Mucosa of descending colon (tissue), 3 donors: Measurements from ENCODE around the gene SPTSSB. TPM values are rescaled to one million over a fixed set of nuclear protein-coding genes. Genes with fewer than 3 reads are reported as not detected.

Experiments used
- ATAC-seq: fragments of 200-7000 bp; cut with Tn5 transposase; one replicate; pipeline ENCODE4 v1.9.1; 2020; ENCODE audit warnings: mild to moderate bottlenecking, moderate library complexity
- DNase-seq, 3 donors: peaks; one replicate each; pipeline ENCODE4 v3.0.0-alpha.2; 2020
- H3K36me3 ChIP-seq: fragments of 200-600 bp; one replicate; pipeline ENCODE4 v1.8.0; 2021; ENCODE audit warnings: low read depth, mild to moderate bottlenecking
- H3K4me1 ChIP-seq: fragments of 200-600 bp; one replicate; pipeline ENCODE4 v1.8.0; 2021; ENCODE audit warnings: low read depth, mild to moderate bottlenecking
- H3K4me3 ChIP-seq: fragments of 200-600 bp; one replicate; pipeline ENCODE4 v1.8.0; 2021; ENCODE audit warnings: mild to moderate bottlenecking
- H3K9me3 ChIP-seq: fragments of 200-600 bp; one replicate; pipeline ENCODE4 v1.8.0; 2021; ENCODE audit warnings: mild to moderate bottlenecking
- CTCF ChIP-seq: fragments of 200-600 bp; IDR thresholded peaks from one replicate; pipeline ENCODE4 v1.8.0; 2022; ENCODE audit warnings: antibody characterized with exemption, mild to moderate bottlenecking
- intact Hi-C, 2 donors: fragments of 100-400 bp; cut with DNase I in 1 of 2; cut with micrococcal nuclease in 1 of 2; formaldehyde crosslinking; loops; one replicate each; pipeline versions ENCODE4 v1.11.0 to v1.11.1; 2022; cut with DNase I, micrococcal nuclease
- total RNA-seq, 3 donors: library from RNA; stranded (reverse); fragmentation: NEBNext Ultra II Directional in 2 of 3; extraction: Animal tissue kit (Norgen Biotek cat#: 25700) in 2 of 3; gene quantifications; one replicate each; pipeline versions ENCODE4 v1.2.1 to v1.2.4, GENCODE V29; 2021 to 2023
- donor health status: DM: no; HTN: no; CAD: no; lungs with moderate emphysema.
- donor health status: DM: no; HTN: no; CAD: no.
- donor health status: DM: no; HTN: yes; CAD: no.

SPTSSB gene
- total RNA-seq, 3 donors from 2014 or later, result 0.65 to 1.9 (median 0.66) TPM

- H3K4me1 ChIP-seq, result peaks cover 3% of the 10 kb centered on the region
- DNase-seq (no peak), ATAC-seq (no peak)
- H3K36me3 ChIP-seq, result no peaks in the 10 kb centered on the region
- H3K9me3 ChIP-seq, result no peaks in the 10 kb centered on the region
- no peak for TF ChIP-seq CTCF
- no peak overlapping the region for H3K4me3 ChIP-seq
- intact Hi-C loops, result no loop called here
Measured at GRCh38 chr3:161413855-161414210, 42.5 kb upstream of the SPTSSB start.

GRCh38 chr3:161413127-161413854 lies 42.0 kb upstream of the SPTSSB start:
- Histone ChIP-seq H3K9me3 (no peaks in the 10 kb centered on the region), H3K4me1 (peaks cover 3% of the 10 kb centered on the region), H3K4me3 (no peak overlapping the region), H3K36me3 (no peaks in the 10 kb centered on the region)
- intact Hi-C loops, result no loop called here
- no peak for ATAC-seq
- no peak for DNase-seq
- TF ChIP-seq CTCF, result no peak

GRCh38 chr3:161412123-161412522 lies 40.8 kb upstream of the SPTSSB start:
- Histone ChIP-seq H3K4me3 (no peak overlapping the region), H3K4me1 (peaks cover 3% of the 10 kb centered on the region), H3K36me3 (no peaks in the 10 kb centered on the region), H3K9me3 (no peaks in the 10 kb centered on the region)
- intact Hi-C loops, result no loop called here
- no peak for TF ChIP-seq CTCF
- ATAC-seq, result peak; percentile 34
- DNase-seq, result no peak

- no peaks in the 10 kb centered on the region for H3K4me1 ChIP-seq
- H3K4me3 ChIP-seq, result no peak overlapping the region
- no peak for DNase-seq
- intact Hi-C loops, result no loop called here
- H3K36me3 ChIP-seq, result no peaks in the 10 kb centered on the region
- no peaks in the 10 kb centered on the region for H3K9me3 ChIP-seq
- no peak for ATAC-seq
- no peak for TF ChIP-seq CTCF
Measured at GRCh38 chr3:161409858-161410257, 38.5 kb upstream of the SPTSSB start.

- H3K36me3 ChIP-seq, result no peaks in the 10 kb centered on the region
- TF ChIP-seq CTCF, result no peak
- ATAC-seq (no peak), DNase-seq (peak in 1 of 3 donors; percentile 54)
- intact Hi-C loops, result no loop called here
- no peaks in the 10 kb centered on the region for H3K4me1 ChIP-seq
- H3K4me3 ChIP-seq, result no peak overlapping the region
- no peaks in the 10 kb centered on the region for H3K9me3 ChIP-seq
Measured at GRCh38 chr3:161409069-161409468, 37.8 kb upstream of the SPTSSB start.
